K562 (cell line): ENCODE results near the gene CTSF. TPM values are rescaled to one million over a fixed set of nuclear protein-coding genes. Genes with fewer than 3 reads are reported as not detected.

Experiments used
- FOXP1 ChIP-seq: sonication (generic); formaldehyde crosslinking; IDR thresholded peaks from 2 replicates; pipeline ENCODE4 v1.8.0; 2022; ENCODE audit warnings: mild to moderate bottlenecking, missing genetic modification reagents
- HOXB6 ChIP-seq: fragments of 250-450 bp; sonication (Bioruptor Pico); IDR thresholded peaks from 2 replicates; pipeline ENCODE4 v1.5.1; 2022; ENCODE audit warnings: mild to moderate bottlenecking, borderline replicate concordance
- KAT8 ChIP-seq: fragments of 450-650 bp; IDR thresholded peaks from 2 replicates; pipeline ENCODE4 v1.6.1; 2016; ENCODE audit warnings: low read depth, mild to moderate bottlenecking
- KLF10 ChIP-seq: fragments of 250-450 bp; sonication (Bioruptor Pico); IDR thresholded peaks from 2 replicates; pipeline ENCODE4 v1.6.1; 2021; ENCODE audit warnings: matching md5 sums
- MBD2 ChIP-seq: sonication (generic); IDR thresholded peaks from 2 replicates; pipeline ENCODE4 v1.6.1; 2016; ENCODE audit warnings: low read depth, borderline replicate concordance
- MYBL2 ChIP-seq, 2 experiments: fragments of 450-650 bp in 1 of 2; sonication (generic) in 1 of 2; formaldehyde crosslinking in 1 of 2; IDR thresholded peaks; 2 replicates each; pipeline versions ENCODE4 v1.6.1 to v1.8.1; 2017 to 2022; ENCODE audit warnings: borderline replicate concordance in 1 of 2, inconsistent platforms in 1 of 2, low read depth in 1 of 2, mild to moderate bottlenecking in 1 of 2, missing genetic modification reagents in 1 of 2, moderate library complexity in 1 of 2
- RFX1 ChIP-seq: fragments of 450-650 bp; IDR thresholded peaks from 2 replicates; pipeline ENCODE4 v1.6.1; 2016; ENCODE audit warnings: mild to moderate bottlenecking, moderate library complexity
- SETDB1 ChIP-seq: IDR thresholded peaks from one replicate; pipeline ENCODE4 v1.6.1; 2012; ENCODE audit warnings: low read length, control low read depth, inconsistent platforms
- SIN3B ChIP-seq: fragments of 450-650 bp; IDR thresholded peaks from 2 replicates; pipeline ENCODE4 v1.6.1; 2017; ENCODE audit warnings: low read depth, mild to moderate bottlenecking, moderate library complexity
- SNIP1 ChIP-seq: fragments of 450-650 bp; IDR thresholded peaks from 2 replicates; pipeline ENCODE4 v1.7.1; 2017; ENCODE audit warnings: low read depth, mild to moderate bottlenecking
- SRSF3 ChIP-seq: fragments of 200-400 bp; formaldehyde crosslinking; IDR thresholded peaks from 2 replicates; pipeline ENCODE4 v1.6.1; 2016; ENCODE audit warnings: mild to moderate bottlenecking, low read length, moderate library complexity; ENCODE audit not compliant: insufficient read depth
- TAF15 ChIP-seq: fragments of 200-400 bp; formaldehyde crosslinking; IDR thresholded peaks from 2 replicates; pipeline ENCODE4 v1.6.1; 2017; ENCODE audit warnings: mild to moderate bottlenecking, low read depth, low read length, moderate library complexity
- TGIF2 ChIP-seq: sonication (generic); formaldehyde crosslinking; IDR thresholded peaks from 2 replicates; pipeline ENCODE4 v1.8.1; 2022; ENCODE audit warnings: mild to moderate bottlenecking, missing genetic modification reagents, moderate library complexity
- ZBED1 ChIP-seq: IDR thresholded peaks from 2 replicates; pipeline ENCODE4 v1.6.1; 2014
- ZBTB1 ChIP-seq: sonication (generic); formaldehyde crosslinking; IDR thresholded peaks from 2 replicates; pipeline ENCODE4 v1.8.1; 2023; ENCODE audit warnings: missing genetic modification reagents, low read depth, mild to moderate bottlenecking, borderline replicate concordance
- ZKSCAN3 ChIP-seq: fragments of 250-450 bp; sonication (Bioruptor Pico); IDR thresholded peaks from 2 replicates; pipeline ENCODE4 v1.4.0; 2020
- ZNF24 ChIP-seq: fragments of 450-650 bp; IDR thresholded peaks from 2 replicates; pipeline ENCODE4 v1.6.1; 2016
- ZNF263 ChIP-seq: sonication (generic); formaldehyde crosslinking; IDR thresholded peaks from 2 replicates; pipeline ENCODE4 v1.8.0; 2022; ENCODE audit warnings: mild to moderate bottlenecking, missing genetic modification reagents, borderline replicate concordance
- ZNF3 ChIP-seq: fragments of 250-450 bp; sonication (Bioruptor Pico); IDR thresholded peaks from 2 replicates; pipeline ENCODE4 v1.5.0; 2021; ENCODE audit warnings: mild to moderate bottlenecking, moderate library complexity
- ZNF347 ChIP-seq: fragments of 450-650 bp; formaldehyde crosslinking; IDR thresholded peaks from 2 replicates; pipeline ENCODE4 v1.4.0; 2020; ENCODE audit warnings: low read depth, mild to moderate bottlenecking, moderate library complexity
- ZNF436 ChIP-seq: fragments of 250-450, 450-650 bp; sonication (Bioruptor Pico); formaldehyde crosslinking; IDR thresholded peaks from 2 replicates; pipeline ENCODE4 v1.7.0; 2020; ENCODE audit warnings: mild to moderate bottlenecking
- ZNF561 ChIP-seq: fragments of 450-650 bp; formaldehyde crosslinking; conservative IDR thresholded peaks from 2 replicates; pipeline ENCODE4 v1.4.0; 2020; ENCODE audit warnings: mild to moderate bottlenecking, moderate library complexity
- polyA plus RNA-seq, 8 experiments: library from polyadenylated mRNA; depleted of rRNA in 4 of 8; stranded (reverse) in 5 of 8; unstranded in 3 of 8; fragments of >200 nt; fragmentation: Nextera tagmentation in 2 of 8; fragmentation: Illumina TruSeq in 1 of 8; extraction: Ambion mirVana in 2 of 8; extraction: Trizol in 1 of 8; gene quantifications; 2 replicates each; pipeline versions ENCODE4 v1.2.1 to v1.2.3, GENCODE V29; 2011 to 2014; ENCODE audit warnings: inconsistent platforms in 1 of 8, missing spikeins in 1 of 8
- total RNA-seq, 7 experiments: library from RNA; depleted of rRNA in 6 of 7; stranded (reverse); fragments of >200 nt in 6 of 7; fragmentation: Illumina TruSeq in 2 of 7; extraction: Trizol in 2 of 7; gene quantifications; 2 replicates each; pipeline versions ENCODE4 v1.2.1 to v1.2.3, GENCODE V29; 2011 to 2021; ENCODE audit warnings: low replicate concordance in 1 of 7
- TF ChIP-seq, protein P1 (sequence below): sonication (generic); formaldehyde crosslinking; IDR thresholded peaks from 2 replicates; pipeline ENCODE4 v1.4.0; 2020; ENCODE audit warnings: mild to moderate bottlenecking, missing genetic modification reagents
- TF ChIP-seq, protein P2 (sequence below), 3 experiments: IDR thresholded peaks in 2 of 3; conservative IDR thresholded peaks in 1 of 3; 2 replicates each; pipeline ENCODE4 v1.5.1; 2011 to 2012; ENCODE audit warnings: low read length in 3 of 3, mild to moderate bottlenecking in 3 of 3, control low read depth in 2 of 3, improper control_type of control experiment in 1 of 3, inconsistent platforms in 1 of 3, low read depth in 1 of 3, mixed read lengths in 1 of 3, moderate library complexity in 1 of 3; ENCODE audit not compliant: insufficient read depth in 2 of 3
- TF ChIP-seq, protein P3 (sequence below): fragments of 250-450 bp; sonication (Bioruptor Pico); IDR thresholded peaks from 2 replicates; pipeline ENCODE4 v1.5.0; 2021

Gene CTSF
- total and polyA plus RNA-seq, 9 of the 15 experiments (the other 6 are each of a cell fraction or from before 2014, with no cell fraction given) = 0.41 to 10.5 (median 3.8) TPM

DNA sequence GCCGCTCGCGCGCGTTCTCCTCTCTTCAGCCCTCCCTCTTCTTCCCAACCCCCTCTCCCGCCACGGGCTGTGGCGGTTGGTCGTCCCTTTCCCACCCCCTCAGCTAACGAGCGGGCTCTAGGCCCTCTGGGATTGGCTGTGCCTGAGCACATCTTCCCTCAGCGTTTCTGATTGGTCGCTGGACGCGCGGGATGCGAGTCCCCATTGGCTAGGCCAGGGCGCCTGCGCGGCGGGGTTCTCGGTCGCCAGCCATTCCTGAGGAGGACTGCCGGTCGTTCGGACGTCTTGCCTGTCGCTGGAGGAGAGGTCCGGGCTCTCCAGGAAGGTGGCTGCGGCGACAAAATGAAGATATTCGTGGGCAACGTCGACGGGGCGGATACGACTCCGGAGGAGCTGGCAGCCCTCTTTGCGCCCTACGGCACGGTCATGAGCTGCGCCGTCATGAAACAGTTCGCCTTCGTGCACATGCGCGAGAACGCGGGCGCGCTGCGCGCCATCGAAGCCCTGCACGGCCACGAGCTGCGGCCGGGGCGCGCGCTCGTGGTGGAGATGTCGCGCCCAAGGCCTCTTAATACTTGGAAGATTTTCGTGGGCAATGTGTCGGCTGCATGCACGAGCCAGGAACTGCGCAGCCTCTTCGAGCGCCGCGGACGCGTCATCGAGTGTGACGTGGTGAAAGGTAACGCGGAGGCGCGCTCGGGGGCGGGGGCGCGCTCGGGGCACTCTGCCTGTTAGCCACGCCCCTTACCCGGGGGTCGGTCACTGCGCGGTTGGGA is 48.2 kb upstream of the CTSF start, which contains the start of gene RBM14 (continued):
- TF ChIP-seq, protein P1, sequence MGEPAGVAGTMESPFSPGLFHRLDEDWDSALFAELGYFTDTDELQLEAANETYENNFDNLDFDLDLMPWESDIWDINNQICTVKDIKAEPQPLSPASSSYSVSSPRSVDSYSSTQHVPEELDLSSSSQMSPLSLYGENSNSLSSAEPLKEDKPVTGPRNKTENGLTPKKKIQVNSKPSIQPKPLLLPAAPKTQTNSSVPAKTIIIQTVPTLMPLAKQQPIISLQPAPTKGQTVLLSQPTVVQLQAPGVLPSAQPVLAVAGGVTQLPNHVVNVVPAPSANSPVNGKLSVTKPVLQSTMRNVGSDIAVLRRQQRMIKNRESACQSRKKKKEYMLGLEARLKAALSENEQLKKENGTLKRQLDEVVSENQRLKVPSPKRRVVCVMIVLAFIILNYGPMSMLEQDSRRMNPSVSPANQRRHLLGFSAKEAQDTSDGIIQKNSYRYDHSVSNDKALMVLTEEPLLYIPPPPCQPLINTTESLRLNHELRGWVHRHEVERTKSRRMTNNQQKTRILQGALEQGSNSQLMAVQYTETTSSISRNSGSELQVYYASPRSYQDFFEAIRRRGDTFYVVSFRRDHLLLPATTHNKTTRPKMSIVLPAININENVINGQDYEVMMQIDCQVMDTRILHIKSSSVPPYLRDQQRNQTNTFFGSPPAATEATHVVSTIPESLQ (CRISPR knock-in tag) = peak; percentile 80; the same call in 1 of the 2 replicates
- TF ChIP-seq SRSF3 (no peak), ZNF263 (CRISPR knock-in tag) (peak; percentile 54), MYBL2 (IDR thresholded peaks at IDR 0.05; ENCODE audit: low read depth) (peak; percentile 90), MYBL2 (CRISPR knock-in tag; IDR thresholded peaks at IDR 0.05; ENCODE audit: borderline replicate concordance) (no peak), ZBTB1 (CRISPR knock-in tag) (0 out of 2 replicates have a peak, but pooled peaks have one; percentile 54), HOXB6 (CRISPR knock-in tag) (no peak), SNIP1 (no peak), ZNF436 (no peak), MBD2 (peak; percentile 98), ZBED1 (no peak), ZKSCAN3 (CRISPR knock-in tag) (no peak), TAF15 (no peak), KAT8 (no peak), ZNF3 (CRISPR knock-in tag) (no peak), SETDB1 (no peak), FOXP1 (CRISPR knock-in tag) (peak; percentile 85; the same call in 1 of the 2 replicates), ZNF561 (CRISPR knock-in tag) (no peak), KLF10 (CRISPR knock-in tag) (no peak), SIN3B (peak; percentile 80), ZNF347 (no peak), RFX1 (no peak), TGIF2 (no peak; the same call in 1 of the 2 replicates), ZNF24 (no peak)
- TF ChIP-seq, protein P2, sequence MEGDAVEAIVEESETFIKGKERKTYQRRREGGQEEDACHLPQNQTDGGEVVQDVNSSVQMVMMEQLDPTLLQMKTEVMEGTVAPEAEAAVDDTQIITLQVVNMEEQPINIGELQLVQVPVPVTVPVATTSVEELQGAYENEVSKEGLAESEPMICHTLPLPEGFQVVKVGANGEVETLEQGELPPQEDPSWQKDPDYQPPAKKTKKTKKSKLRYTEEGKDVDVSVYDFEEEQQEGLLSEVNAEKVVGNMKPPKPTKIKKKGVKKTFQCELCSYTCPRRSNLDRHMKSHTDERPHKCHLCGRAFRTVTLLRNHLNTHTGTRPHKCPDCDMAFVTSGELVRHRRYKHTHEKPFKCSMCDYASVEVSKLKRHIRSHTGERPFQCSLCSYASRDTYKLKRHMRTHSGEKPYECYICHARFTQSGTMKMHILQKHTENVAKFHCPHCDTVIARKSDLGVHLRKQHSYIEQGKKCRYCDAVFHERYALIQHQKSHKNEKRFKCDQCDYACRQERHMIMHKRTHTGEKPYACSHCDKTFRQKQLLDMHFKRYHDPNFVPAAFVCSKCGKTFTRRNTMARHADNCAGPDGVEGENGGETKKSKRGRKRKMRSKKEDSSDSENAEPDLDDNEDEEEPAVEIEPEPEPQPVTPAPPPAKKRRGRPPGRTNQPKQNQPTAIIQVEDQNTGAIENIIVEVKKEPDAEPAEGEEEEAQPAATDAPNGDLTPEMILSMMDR (IDR thresholded peaks at IDR 0.05 in 2 of 3, conservative IDR thresholded peaks at IDR 0.05 in 1 of 3; ENCODE audit: insufficient read depth in 2 of 3, low read depth in 1 of 3, low read length in 3 of 3) = no peak
- TF ChIP-seq, protein P3, sequence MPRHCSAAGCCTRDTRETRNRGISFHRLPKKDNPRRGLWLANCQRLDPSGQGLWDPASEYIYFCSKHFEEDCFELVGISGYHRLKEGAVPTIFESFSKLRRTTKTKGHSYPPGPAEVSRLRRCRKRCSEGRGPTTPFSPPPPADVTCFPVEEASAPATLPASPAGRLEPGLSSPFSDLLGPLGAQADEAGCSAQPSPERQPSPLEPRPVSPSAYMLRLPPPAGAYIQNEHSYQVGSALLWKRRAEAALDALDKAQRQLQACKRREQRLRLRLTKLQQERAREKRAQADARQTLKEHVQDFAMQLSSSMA (CRISPR knock-in tag) = 0 out of 2 replicates have a peak, but pooled peaks have one; percentile 16
